DND-41 (cell line): Measurements from ENCODE around the gene CTAGE8.
"Not testable (repeated sequence)": the region's sequence is repeated elsewhere in the genome, so short reads cannot be mapped to it uniquely, and the experiment has no call there.

Experiments used
- CTCF ChIP-seq: IDR thresholded peaks from 2 replicates; pipeline ENCODE4 v1.5.1; 2012; ENCODE audit warnings: borderline replicate concordance, low read length, moderate library complexity, mild to moderate bottlenecking; ENCODE audit not compliant: poor library complexity, severe bottlenecking; ENCODE audit errors: extremely low read depth
- EZH2 ChIP-seq: IDR thresholded peaks from 3 replicates; pipeline ENCODE4 v1.6.1; 2012; ENCODE audit warnings: borderline replicate concordance, low read depth, mild to moderate bottlenecking, moderate library complexity, low read length, inconsistent platforms; ENCODE audit not compliant: severe bottlenecking

GRCh38 chr7:144282490-144282889 is 13.4 kb upstream of the CTAGE8 start:
- not testable (repeated sequence) for TF ChIP-seq CTCF, EZH2
